GM19351 (cell line): Measurements from ENCODE around the gene ADGRF1.

Experiments used
- ATAC-seq: cut with Tn5 transposase; IDR thresholded peaks from one replicate; pipeline ENCODE4 v1.9.1; 2021; ENCODE audit warnings: mild to moderate bottlenecking, moderate library complexity; ENCODE audit not compliant: unreplicated experiment

The ADGRF1 gene

GRCh38 chr6:46985943-46986342, 56.2 kb downstream of the ADGRF1 start:
- no peak for ATAC-seq

- ATAC-seq, result no peak
These were observed 59.1 kb downstream of the ADGRF1 start for GRCh38 chr6:46983007-46983411.

GRCh38 chr6:46979206-46979605, 62.9 kb downstream of the ADGRF1 start:
- ATAC-seq, result no peak

GRCh38 chr6:46974786-46975185, 67.3 kb downstream of the ADGRF1 start:
- ATAC-seq, result no peak

GRCh38 chr6:46973029-46973428, 69.1 kb downstream of the ADGRF1 start:
- ATAC-seq, result no peak

- peak; percentile 42 for ATAC-seq
These were observed 69.6 kb downstream of the ADGRF1 start for GRCh38 chr6:46972531-46972930.

- no peak for ATAC-seq
These were observed 72.9 kb downstream of the ADGRF1 start for GRCh38 chr6:46969206-46969605.

GRCh38 chr6:46967826-46968349, 74.2 kb downstream of the ADGRF1 start:
- ATAC-seq, result no peak

- ATAC-seq, result no peak
These were observed 77.2 kb downstream of the ADGRF1 start for GRCh38 chr6:46964716-46965519.

GRCh38 chr6:46963626-46964025, 78.5 kb downstream of the ADGRF1 start:
- ATAC-seq, result no peak

GRCh38 chr6:46963039-46963438, 79.1 kb downstream of the ADGRF1 start:
- ATAC-seq, result no peak

- no peak for ATAC-seq
These were observed 80.4 kb downstream of the ADGRF1 start for GRCh38 chr6:46961711-46962110.

GRCh38 chr6:46961232-46961631, 80.9 kb downstream of the ADGRF1 start:
- ATAC-seq, result no peak

GRCh38 chr6:46959419-46959818, 82.7 kb downstream of the ADGRF1 start:
- no peak for ATAC-seq

GRCh38 chr6:46956409-46956808, 85.7 kb downstream of the ADGRF1 start:
- ATAC-seq, result no peak

- no peak for ATAC-seq
These were observed 87.2 kb downstream of the ADGRF1 start for GRCh38 chr6:46954837-46955451.

- no peak for ATAC-seq
These were observed 88.2 kb downstream of the ADGRF1 start for GRCh38 chr6:46953921-46954320.

- ATAC-seq, result no peak
These were observed 92.4 kb downstream of the ADGRF1 start for GRCh38 chr6:46949632-46950280.

GRCh38 chr6:46948699-46949098, 93.4 kb downstream of the ADGRF1 start:
- ATAC-seq, result no peak
